CD4-positive, alpha-beta T cell (primary cell): ENCODE results near the gene TMEM145. TPM values are rescaled to one million over a fixed set of nuclear protein-coding genes. Genes with fewer than 3 reads are reported as not detected.
"Not testable (repeated sequence)": the region's sequence is repeated elsewhere in the genome, so short reads cannot be mapped to it uniquely, and the experiment has no call there.

ENCODE experiments used
- ATAC-seq: fragments of 200-7000 bp; cut with Tn5 transposase; one replicate; pipeline ENCODE4 v1.10.0; 2022; ENCODE audit warnings: mild to moderate bottlenecking; ENCODE audit not compliant: poor library complexity
- CTCF ChIA-PET: fragments of 350-600 bp; sonication (Branson Sonifier 250); formaldehyde crosslinking; loops from one replicate; lab custom pipeline; 2021; ENCODE audit warnings: antibody characterized with exemption, inconsistent platforms; lab: Charles Lee
- POLR2A ChIA-PET: fragments of 350-600 bp; sonication (Branson Sonifier 250); formaldehyde crosslinking; loops from one replicate; lab custom pipeline; 2021; ENCODE audit warnings: antibody characterized with exemption, inconsistent platforms; lab: Charles Lee
- DNase-seq, 14 experiments: peaks; one replicate each; pipeline ENCODE4 v3.0.0-alpha.2; 2013 to 2020; ENCODE audit warnings: mixed read lengths in 2 of 14
- H3K27ac ChIP-seq, 2 donors: one replicate each; pipeline versions ENCODE4 v1.5.1 to v1.7.0; 2013; ENCODE audit warnings: low read length in 2 of 2, low read depth in 1 of 2, mild to moderate bottlenecking in 1 of 2
- H3K27me3 ChIP-seq, 2 experiments: 1 replicate in 1 of 2; 2 replicates in 1 of 2; pipeline versions ENCODE4 v1.6.1 to v1.7.0; 2013; ENCODE audit warnings: low read length in 2 of 2, control low read depth in 1 of 2, mild to moderate bottlenecking in 1 of 2, moderate library complexity in 1 of 2; ENCODE audit not compliant: insufficient read depth in 2 of 2, control insufficient read depth in 1 of 2
- H3K36me3 ChIP-seq: one replicate; pipeline ENCODE4 v1.6.1; 2013; ENCODE audit warnings: low read length, control low read depth; ENCODE audit not compliant: insufficient read depth
- H3K4me1 ChIP-seq: one replicate; pipeline ENCODE4 v1.6.1; 2013; ENCODE audit warnings: low read length, control low read depth; ENCODE audit not compliant: insufficient read depth
- H3K4me3 ChIP-seq: one replicate; pipeline ENCODE4 v1.5.1; 2013; ENCODE audit warnings: mild to moderate bottlenecking, low read length, moderate library complexity
- H3K9me3 ChIP-seq, 2 experiments: 1 replicate in 1 of 2; 2 replicates in 1 of 2; pipeline versions ENCODE4 v1.6.1 to v1.7.0; 2013; ENCODE audit warnings: low read length in 2 of 2, mild to moderate bottlenecking in 2 of 2, control low read depth in 1 of 2, moderate library complexity in 1 of 2; ENCODE audit not compliant: control insufficient read depth in 1 of 2, insufficient read depth in 1 of 2
- H3K27ac Mint-ChIP-seq: one replicate; pipeline ENCODE4 v1.8.0; 2020; ENCODE audit warnings: mixed read lengths
- H3K27me3 Mint-ChIP-seq: one replicate; pipeline ENCODE4 v1.8.0; 2021; ENCODE audit warnings: mixed read lengths
- H3K36me3 Mint-ChIP-seq: one replicate; pipeline ENCODE4 v1.8.0; 2021; ENCODE audit warnings: low read depth, mixed read lengths
- H3K4me1 Mint-ChIP-seq: one replicate; pipeline ENCODE4 v1.8.0; 2021; ENCODE audit warnings: low read depth, mixed read lengths
- H3K4me3 Mint-ChIP-seq: one replicate; pipeline ENCODE4 v1.8.0; 2020; ENCODE audit warnings: mild to moderate bottlenecking, mixed read lengths
- H3K9me3 Mint-ChIP-seq: one replicate; pipeline ENCODE4 v1.8.0; 2020; ENCODE audit warnings: mixed read lengths
- CTCF ChIP-seq: fragments of 200-600 bp; IDR thresholded peaks from one replicate; pipeline ENCODE4 v1.8.0; 2022; ENCODE audit warnings: antibody characterized with exemption, mild to moderate bottlenecking
- intact Hi-C, 2 experiments: fragments of 100-400 bp; cut with DNase I in 1 of 2; cut with micrococcal nuclease in 1 of 2; formaldehyde crosslinking; loops; one replicate each; pipeline versions ENCODE4 v1.15.1 to v1.9.0; 2023 to 2025; cut with DNase I, micrococcal nuclease
- total RNA-seq, 174 experiments: library from RNA in 2 of 174; stranded (reverse) in 2 of 174; gene quantifications; one replicate each; pipeline ENCODE4 v1.2.3 and lab custom pipeline; 2021 to 2026

TMEM145 gene
- total RNA-seq, 2 experiments from 2014 or later, result not detected

GRCh38 chr19:42328106-42328505 lies 15.0 kb downstream of the TMEM145 start:
- ChIA-PET POLR2A (no interaction called here), CTCF (no interaction called here)
- DNase-seq, result no peak
- no peak for ATAC-seq
- Histone ChIP-seq H3K27ac (no peak overlapping the region), H3K27me3 (peaks cover 13 to 18% of the 10 kb centered on the region in 2 experiments), H3K4me3 (no peak overlapping the region), H3K36me3 (no peaks in the 10 kb centered on the region), H3K4me1 (peaks cover 26% of the 10 kb centered on the region), H3K9me3 (peaks cover 0 to 4% of the 10 kb centered on the region in 2 experiments)
- intact Hi-C loops, result loop anchor here in 1 of 2 experiments (1.0 to 10.0 kb wide), 5 partner anchors 69 to 1983 kb away; partner anchors contain the start of genes C19orf47 and PLD3
- TF ChIP-seq CTCF, result no peak
- H3K9me3 Mint-ChIP-seq, result no peaks in the 10 kb centered on the region
- peak overlapping the region; percentile 4 for H3K4me3 Mint-ChIP-seq
- no peak overlapping the region for H3K27ac Mint-ChIP-seq
- H3K27me3 Mint-ChIP-seq, result peaks cover 9% of the 10 kb centered on the region
- H3K4me1 Mint-ChIP-seq, result peaks cover 25% of the 10 kb centered on the region
- H3K36me3 Mint-ChIP-seq, result no peaks in the 10 kb centered on the region

GRCh38 chr19:42328854-42329253 lies 15.7 kb downstream of the TMEM145 start:
- Mint-ChIP-seq H3K27me3 (peaks cover 8% of the 10 kb centered on the region), H3K4me1 (peaks cover 25% of the 10 kb centered on the region), H3K9me3 (no peaks in the 10 kb centered on the region), H3K36me3 (no peaks in the 10 kb centered on the region), H3K4me3 (peak overlapping the region; percentile 40), H3K27ac (no peak overlapping the region)
- ChIA-PET CTCF (no interaction called here), POLR2A (no interaction called here)
- no peak overlapping the region for H3K4me3 ChIP-seq
- H3K27ac ChIP-seq, result no peak overlapping the region
- H3K4me1 ChIP-seq, result peaks cover 26% of the 10 kb centered on the region
- H3K27me3 ChIP-seq, result peaks cover 8 to 10% of the 10 kb centered on the region in 2 experiments
- intact Hi-C loops, result loop anchor here in 1 of 2 experiments (1.0 to 10.0 kb wide), 5 partner anchors 68 to 1984 kb away; partner anchors contain the start of genes C19orf47 and PLD3
- no peak for DNase-seq
- no peak for TF ChIP-seq CTCF
- no peaks in the 10 kb centered on the region for H3K36me3 ChIP-seq
- ATAC-seq, result no peak
- peaks cover 0 to 4% of the 10 kb centered on the region in 2 experiments for H3K9me3 ChIP-seq

- ChIA-PET CTCF (no interaction called here), POLR2A (no interaction called here)
- intact Hi-C loops, result no loop called here
- DNase-seq (no peak), ATAC-seq (no peak)
- Histone ChIP-seq H3K36me3 (no peaks in the 10 kb centered on the region), H3K27ac (no peak overlapping the region), H3K4me1 (peaks cover 13% of the 10 kb centered on the region), H3K4me3 (no peak overlapping the region), H3K27me3 (no peaks in the 10 kb centered on the region), H3K9me3 (no peaks in the 10 kb centered on the region)
- Mint-ChIP-seq H3K4me1 (peaks cover 18% of the 10 kb centered on the region), H3K4me3 (no peak overlapping the region), H3K27ac (no peak overlapping the region), H3K36me3 (no peaks in the 10 kb centered on the region), H3K27me3 (peaks cover 1% of the 10 kb centered on the region), H3K9me3 (no peaks in the 10 kb centered on the region)
- no peak for TF ChIP-seq CTCF
Measured at GRCh38 chr19:42330241-42330711, 17.2 kb downstream of the TMEM145 start.

GRCh38 chr19:42331333-42331732 lies 18.2 kb downstream of the TMEM145 start:
- CTCF ChIA-PET, ATAC-seq, H3K27ac ChIP-seq, H3K27me3 ChIP-seq, H3K4me1 ChIP-seq, H3K4me3 ChIP-seq, H3K27ac Mint-ChIP-seq, H3K27me3 Mint-ChIP-seq, H3K36me3 Mint-ChIP-seq, H3K9me3 ChIP-seq, H3K36me3 ChIP-seq, DNase-seq, H3K4me3 Mint-ChIP-seq, intact Hi-C loops, H3K9me3 Mint-ChIP-seq: not testable (repeated sequence)
- H3K4me1 Mint-ChIP-seq, result peaks cover 14% of the 10 kb centered on the region
- POLR2A ChIA-PET, result interaction anchor here (0.6 kb wide), 1 partner anchor 199 kb away, joined by 3 read pairs; the partner anchor contains the start of gene POU2F2
